Stimulated activated CD8-positive, alpha-beta memory T cell treated with anti-CD3 and anti-CD28 coated beads, Interleukin-2, amount 100 ng/mL, for 1 hour (primary cell): ENCODE results near the gene BBS7.

Experiments used
- DNase-seq, 2 donors: peaks; one replicate each; pipeline ENCODE4 v3.0.0-alpha.2; 2020; ENCODE audit warnings: low read depth in 2 of 2

Gene BBS7, protein sequence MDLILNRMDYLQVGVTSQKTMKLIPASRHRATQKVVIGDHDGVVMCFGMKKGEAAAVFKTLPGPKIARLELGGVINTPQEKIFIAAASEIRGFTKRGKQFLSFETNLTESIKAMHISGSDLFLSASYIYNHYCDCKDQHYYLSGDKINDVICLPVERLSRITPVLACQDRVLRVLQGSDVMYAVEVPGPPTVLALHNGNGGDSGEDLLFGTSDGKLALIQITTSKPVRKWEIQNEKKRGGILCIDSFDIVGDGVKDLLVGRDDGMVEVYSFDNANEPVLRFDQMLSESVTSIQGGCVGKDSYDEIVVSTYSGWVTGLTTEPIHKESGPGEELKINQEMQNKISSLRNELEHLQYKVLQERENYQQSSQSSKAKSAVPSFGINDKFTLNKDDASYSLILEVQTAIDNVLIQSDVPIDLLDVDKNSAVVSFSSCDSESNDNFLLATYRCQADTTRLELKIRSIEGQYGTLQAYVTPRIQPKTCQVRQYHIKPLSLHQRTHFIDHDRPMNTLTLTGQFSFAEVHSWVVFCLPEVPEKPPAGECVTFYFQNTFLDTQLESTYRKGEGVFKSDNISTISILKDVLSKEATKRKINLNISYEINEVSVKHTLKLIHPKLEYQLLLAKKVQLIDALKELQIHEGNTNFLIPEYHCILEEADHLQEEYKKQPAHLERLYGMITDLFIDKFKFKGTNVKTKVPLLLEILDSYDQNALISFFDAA

DNA sequence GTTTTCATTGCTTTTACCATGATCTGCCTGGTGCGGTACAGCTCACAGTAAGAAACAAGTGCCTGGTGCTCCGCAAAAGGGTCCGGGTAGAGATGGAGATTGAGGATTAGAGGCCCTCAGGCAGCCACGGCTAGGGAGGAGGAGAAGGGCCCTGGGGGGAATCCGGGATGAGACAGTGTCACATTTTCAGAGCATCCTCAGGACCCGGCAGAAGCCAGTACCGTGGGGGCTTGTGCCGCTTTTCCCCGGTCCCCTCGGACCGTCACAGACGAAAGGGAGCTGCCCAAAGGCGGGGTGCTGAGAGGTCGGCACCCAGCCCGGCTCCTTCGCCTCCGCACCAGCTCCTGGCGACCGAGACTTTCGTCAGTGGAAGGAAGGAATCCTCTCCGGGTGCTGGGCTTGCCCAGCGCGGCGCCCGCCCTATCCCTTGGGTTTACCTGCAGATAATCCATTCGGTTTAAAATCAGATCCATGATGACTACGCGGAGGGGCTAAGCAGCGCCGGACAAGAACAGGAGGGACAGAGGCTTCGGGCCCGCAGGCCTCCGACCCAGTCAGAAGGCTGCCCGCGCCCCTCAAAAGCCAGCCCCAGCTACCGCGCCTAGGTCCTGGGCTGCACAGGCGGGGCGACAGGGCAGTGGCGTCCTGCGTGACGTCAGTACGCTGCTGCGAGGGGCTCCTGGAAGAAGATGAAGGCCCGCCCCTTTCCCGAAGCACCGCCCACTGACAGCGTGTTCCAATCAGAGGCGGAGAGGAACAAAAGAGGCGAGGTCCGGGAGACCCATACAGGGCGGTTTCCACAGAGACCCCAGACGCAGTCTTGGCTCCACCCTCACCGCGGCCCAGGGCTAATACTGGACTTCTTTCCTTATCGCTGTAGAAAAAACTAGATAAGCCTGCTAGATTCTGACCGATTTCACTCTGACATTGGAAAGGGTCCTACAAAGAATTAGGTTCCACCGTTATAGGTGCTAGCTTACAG, at the start of gene BBS7:
BBS7 (minus strand) TSS at position 634 of the 982 bp plus-strand sequence; CDS start at position 473, 161 bp downstream.
- DNase-seq, result peak; percentile 92 to 93

DNA sequence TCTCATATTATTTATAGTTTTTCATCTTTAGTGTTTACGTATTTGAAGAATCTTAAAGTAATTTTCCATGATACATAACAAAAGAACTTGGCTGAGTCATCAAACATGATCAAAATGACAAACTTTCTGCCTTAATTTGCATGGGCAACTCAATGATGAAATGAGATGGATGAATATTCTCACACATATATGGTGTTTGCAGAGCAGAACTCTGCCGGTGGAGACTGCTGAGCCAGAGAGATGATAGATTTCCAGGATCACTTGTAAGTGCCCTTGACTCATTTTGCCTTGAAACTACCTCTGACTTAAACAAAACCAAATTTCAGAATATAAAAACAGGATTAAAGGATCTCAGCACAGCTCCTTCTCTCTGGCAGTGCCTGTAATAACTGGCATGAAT, 43.4 kb upstream of the BBS7 start:
- no peak for DNase-seq

DNA sequence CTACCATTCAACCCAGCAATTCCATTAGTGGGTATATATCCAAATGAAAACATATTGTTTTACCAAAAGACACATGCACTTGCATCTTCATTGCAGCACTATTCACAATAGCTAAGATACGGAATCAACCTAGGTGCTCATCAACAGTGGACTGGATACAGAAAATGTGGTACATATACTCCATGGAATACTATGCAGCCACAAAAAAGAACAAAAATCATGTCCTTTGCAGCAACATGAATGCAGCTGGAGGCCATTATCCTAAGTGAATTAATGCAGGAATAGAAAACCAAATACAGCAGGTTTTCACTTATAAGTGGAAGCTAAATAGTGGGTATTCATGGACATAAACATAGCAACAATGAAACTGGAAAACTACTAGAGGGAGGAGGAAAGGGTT, 38.1 kb upstream of the BBS7 start:
- DNase-seq, result no peak

DNA sequence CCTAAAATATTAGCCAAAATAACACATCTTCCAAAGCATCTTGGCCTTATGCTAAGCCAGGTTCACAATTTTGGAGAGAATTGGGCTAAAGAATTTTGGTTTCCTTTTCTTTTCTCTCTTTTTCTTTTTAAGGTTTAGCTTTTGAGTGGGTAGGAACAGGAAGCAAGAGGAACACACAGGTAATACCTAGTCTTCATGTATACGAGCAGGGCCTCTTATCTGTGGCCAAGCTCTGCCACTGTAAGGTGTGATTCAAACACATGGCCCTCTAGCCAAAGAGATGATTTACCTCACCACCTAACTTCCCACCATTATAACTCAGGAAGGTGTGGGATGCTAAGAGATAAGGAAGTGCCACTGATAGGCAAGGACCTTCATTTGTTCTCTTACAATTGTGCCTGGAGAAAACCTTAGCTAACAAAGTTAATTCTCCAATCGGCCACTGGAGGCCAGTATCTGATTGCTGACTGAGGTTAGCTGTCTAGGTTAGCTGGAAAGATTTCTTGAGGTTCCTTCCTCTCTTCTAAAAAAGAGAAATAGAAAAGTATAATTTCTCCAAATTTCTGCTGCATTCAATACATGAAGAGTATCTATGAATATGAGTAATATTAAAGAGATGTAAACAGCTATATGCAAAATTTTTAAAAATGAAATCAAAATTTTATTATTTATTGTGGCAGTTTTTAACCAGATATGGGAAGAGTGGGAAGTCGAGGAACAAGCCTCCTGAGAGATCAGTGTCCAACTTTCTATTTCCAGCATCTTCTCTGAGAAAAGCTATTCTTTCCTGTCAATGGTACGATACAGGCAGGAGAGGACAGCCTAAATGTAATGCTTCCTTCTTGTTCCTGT, 30.1 kb upstream of the BBS7 start:
- peak in 1 of 2 donors; percentile 11 for DNase-seq

DNA sequence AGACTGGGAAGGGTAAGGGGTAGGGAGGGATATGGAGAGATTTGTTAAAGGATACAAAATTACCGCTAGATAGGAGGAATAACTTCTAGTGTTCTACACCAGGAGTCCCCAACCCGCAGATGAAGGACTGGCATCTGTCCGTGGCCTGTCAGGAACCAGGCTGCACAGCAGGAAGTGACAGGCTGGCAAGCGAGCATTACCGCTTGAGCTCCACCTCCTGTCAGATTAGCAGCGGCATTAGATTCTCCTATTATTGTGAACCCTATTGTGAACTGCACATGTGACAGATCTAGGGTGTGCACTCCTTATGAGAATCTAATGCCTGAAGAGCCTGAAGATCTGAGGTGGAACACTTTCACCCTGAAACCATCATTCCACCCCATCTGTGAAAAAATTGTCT, 27.9 kb upstream of the BBS7 start:
- no peak for DNase-seq

DNA sequence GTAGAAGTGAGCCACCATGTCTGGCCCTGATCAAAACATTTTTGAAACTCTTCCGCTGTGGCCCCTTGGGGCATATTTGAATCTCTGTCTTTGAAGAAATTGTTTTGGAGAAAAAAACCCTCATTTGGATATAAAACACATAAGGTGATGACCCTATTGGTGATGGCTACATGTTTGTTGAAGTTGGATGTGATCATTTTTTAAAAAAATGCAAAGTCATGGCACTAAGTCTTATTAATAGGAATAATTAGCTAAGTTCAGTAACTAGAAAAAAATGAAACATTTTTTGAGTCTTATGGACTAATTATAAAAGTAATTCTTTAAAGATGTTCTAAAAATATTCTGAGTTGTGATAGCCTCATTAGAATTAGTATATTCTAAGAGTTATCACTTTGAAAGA, 17.9 kb upstream of the BBS7 start:
- no peak for DNase-seq

DNA sequence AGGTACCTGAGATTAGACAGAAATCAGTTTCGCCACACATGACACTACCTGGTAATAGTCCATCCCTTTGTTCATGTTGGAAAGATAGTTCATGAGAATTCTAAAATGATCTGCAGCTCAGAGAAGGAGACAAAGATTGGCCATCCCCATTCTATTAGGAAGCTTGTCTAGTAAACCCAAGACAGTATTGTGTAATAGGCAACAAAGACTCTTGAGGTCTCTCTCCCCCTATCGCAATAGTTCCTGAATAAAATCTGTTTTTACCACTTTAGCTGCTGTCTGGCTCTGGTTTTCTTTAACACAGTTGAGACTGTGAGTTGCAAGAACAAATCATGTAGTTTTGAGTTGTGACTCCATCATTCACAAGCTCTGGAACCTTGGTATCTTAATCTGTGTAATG, 14.8 kb upstream of the BBS7 start:
- DNase-seq, result no peak

DNA sequence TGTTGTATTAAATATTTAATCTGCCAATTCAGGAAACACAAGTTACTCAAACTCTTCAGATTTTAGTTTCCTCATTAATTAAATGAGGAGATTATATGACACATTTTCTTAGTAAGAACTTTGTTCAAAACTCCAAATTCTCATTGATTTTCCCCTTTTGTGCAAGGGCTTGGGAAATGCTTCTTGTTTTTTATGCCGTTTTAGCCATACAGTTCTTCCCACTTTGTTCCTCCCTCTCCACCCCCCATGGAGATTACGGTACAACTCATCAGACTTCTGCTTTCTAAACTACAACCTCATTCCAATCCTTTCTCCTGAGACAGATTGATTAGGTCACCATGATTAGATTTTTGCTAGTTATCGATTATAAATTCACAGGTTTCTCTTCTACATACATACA, 10.9 kb upstream of the BBS7 start:
- DNase-seq, result no peak

DNA sequence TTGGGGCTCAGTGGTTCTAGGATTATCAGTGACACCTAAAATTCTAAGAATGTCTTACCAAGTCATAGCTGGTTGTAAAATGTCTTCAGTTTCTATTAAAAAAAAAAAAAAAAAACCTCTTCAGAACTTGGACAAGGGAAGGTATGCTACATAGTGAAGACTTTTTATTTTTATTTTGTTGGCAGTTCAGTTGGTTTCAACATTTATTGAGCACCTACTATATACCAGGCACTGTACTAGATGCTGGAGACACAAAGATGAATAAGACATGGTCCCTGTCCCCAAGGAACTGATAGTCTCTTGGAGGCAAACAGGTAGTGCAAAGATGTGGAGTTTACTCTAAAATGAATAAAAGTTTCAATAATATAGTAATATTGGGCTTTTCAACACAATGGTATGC, 8.9 kb upstream of the BBS7 start:
- no peak for DNase-seq

DNA sequence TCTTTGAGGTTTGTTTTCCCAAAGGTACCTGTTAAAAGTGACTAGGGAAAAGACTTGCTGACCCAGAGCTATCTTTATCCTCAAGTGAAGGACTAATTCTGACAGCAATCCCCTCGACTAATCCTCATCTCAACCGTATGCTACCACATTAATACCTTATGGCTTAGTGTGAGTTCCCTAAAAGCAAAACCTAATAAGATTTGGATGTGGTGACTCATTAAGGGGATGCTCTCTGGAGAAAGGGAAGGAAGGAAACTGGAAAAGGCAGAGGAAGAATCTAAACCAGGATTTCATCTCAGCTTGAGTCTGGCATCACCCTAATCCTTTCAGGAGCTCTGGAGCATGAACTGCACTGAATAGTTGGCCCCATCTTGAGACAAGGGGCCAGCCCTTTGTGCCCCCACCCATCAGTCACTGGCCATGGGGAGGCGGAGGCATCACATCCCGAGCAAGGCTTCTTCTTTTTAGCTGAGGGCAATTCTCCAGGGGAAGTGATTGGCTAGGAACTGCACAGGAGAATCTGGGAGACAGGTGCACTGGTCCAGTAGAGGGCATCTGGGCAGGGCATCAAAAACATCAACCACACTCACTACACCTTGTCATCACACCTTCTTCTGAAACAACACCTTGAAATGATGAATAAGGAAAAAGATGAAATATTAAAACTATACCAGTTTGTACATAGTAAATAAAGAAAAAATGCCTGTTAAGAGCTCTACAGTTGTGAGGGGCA, 6.9 kb upstream of the BBS7 start:
- no peak for DNase-seq

DNA sequence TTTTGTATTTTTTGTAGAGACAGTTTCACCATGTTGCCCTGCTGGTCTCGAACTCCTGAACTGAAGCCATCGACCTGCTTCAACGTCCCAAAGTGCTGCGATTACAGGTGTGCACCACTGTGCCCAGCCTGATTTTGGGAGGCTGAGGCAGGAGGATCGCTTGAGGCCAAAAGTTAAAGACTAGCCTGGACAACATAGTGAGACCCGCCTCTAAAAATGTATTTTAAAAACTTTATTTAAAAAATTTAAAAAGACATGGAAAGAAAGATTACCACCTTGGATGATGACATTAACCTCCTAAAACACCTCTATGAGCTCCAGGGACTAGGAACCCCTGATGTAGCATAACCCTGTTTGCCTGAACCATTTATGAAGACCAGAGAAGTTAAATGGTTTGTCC, 5.8 kb upstream of the BBS7 start:
- DNase-seq, result no peak

DNA sequence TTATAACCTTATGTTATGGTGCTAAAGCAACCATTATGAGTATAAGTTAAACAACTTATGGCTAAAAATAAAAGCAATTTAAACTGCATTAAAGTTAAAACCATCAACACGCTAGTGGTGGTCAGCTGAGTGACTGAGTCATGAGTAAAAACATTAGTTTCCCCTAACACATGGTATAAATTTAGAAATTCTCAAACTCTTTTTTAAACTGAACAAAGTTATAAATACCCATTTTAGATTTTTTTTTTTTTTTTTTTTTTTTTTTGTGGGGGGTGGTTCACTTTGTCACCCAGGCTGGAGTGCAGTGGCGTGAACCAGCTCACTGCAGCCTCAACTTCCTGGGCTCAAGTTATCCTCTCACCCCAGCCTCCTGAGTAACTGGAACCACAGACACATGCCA, 5.4 kb upstream of the BBS7 start:
- no peak for DNase-seq

DNA sequence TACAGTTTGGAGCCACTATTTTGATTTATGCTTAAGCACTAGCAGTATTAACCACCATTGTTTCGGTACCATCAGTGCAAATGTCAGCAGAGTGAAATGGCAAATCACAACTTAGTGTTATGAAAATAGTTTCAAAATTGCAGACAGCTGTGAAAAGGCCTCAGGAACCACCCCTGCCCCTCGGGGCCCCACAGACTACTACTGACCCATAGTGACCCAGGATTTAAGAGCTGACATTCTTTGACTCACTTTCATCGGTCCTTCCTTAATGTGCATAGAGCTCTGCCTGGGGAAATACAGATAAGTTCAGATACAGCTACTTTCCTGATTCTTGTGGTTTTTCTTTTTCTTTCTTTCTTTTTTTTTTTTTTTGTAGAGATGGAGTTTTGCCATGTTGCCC, 3.3 kb upstream of the BBS7 start:
- DNase-seq, result no peak

DNA sequence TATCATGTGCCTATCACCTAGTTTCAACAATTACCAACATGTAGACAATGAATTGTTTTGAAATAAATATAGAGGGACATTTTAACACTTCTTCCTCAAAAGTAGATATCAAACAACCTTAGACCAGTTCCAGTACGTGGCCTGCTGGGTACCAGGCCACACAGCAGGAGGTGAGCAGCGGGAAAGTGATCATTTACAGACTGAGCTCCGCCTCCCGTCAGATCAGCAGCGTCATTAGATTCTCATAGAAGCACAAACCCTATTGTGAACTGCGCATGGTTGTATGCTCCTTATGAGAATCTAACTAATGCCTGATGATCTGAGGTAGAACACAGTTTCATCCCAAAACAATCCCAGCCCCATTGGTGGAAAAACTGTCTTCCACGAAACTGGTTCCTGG, 6.5 kb downstream of the BBS7 start:
- no peak for DNase-seq

DNA sequence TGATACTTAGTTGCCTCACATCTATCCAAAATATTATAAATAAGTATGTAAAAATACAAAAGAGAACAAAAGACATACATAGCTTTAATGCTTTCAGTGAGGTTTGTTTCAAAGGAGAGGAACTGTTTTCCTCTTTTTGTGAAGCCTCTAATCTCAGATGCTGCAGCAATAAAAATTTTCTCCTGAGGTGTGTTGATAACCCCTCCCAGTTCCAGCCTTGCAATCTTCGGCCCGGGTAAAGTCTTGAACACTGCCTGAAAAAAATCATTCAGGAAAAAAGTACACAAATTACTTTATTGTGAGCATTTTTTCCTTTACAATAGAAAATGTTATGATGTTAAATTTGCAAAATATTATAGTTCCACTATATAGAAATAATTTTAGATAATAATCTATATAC, 8.8 kb downstream of the BBS7 start:
- DNase-seq, result no peak

DNA sequence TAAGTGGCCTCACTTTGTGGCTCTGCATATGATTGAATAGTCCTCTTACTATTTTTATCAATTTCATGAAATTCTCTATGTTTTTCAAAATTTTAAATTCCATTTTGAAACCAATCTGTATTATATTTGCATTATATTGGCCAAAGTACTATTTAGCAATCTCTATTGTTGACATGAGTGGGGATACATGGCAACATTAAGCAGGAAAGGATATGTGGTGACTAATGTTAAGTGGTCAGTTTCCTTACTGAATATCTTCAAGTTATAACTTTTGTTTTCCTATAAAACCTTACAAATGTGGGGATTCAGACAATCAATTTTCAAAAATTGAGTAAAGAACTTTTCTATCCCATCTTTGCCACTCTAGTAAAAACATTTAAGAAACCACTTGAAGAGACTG, 10.2 kb downstream of the BBS7 start:
- no peak for DNase-seq

DNA sequence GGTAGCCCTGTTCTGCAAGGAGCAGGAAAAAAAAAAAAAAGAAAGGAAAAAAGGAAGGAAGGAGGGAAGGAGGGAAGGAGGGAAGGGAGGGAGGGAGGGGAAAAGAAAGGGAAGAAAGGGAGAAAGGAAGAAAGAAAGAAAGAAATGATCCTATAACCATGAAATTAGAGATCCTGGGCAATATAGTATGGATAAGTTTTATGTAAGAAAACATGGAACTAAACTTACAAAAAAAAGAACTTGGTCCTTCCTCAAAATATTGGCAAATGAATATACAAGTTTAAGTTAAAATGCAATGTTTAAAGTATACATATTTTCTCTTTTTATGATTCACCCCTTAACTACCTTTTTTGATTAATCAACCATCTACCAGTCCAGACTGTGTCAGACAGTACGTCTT, 18.9 kb downstream of the BBS7 start:
- no peak for DNase-seq

DNA sequence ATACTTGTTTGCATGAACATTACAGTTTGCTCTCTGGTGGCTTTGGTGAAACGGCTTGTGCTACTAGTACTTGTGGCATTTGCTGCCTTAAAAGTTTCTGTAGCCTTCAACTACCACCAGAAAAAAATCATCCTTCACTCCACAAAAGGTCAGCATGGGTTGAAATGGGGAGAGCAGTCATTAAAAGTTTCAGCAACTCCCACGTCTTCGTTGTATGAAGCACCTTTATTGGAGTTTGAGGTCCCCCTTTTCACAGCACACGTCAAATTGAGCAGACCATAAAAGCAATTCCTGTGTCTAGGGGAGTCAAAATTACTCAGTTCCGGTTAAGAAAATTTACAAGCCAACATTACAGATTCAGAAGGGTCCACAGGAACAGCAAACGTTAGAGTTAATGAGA, 23.6 kb downstream of the BBS7 start:
- no peak for DNase-seq

DNA sequence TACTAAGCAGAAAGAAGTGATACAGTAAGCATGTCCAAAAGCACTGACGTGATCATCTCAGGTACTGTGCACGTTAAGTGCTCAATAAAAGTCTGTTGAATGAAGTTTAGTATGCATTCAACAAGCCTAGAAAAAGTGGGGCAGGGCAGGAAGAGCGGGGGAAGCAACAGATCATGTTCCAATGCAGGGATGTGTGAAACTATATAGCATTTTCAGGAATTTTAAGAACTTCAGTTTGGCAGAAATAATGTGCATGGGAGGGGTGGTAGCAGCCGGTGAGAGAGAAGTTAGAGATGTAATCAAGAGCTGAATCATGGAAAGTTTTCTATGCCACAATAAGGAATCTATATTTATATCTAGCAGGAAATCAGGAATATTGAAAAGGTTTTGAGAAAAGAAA, 27.4 kb downstream of the BBS7 start:
- DNase-seq, result no peak

DNA sequence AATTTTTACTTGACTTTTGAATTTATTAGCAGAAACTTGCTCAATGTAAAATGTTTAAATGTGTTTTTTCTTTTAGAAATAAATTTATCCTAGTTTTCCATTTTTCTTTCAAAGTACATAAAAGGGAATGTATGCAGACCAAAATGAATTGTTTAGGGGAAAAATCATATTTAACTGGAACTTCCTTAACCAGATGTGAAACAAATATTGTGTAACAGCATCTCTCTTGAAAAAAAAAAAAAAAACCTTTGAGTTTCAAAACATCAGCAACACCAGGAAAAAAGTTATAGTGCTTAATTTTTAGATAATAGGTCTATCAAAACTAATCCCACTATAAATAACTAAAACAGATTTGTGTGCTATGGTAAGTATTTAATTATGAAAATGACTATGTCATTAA, 32.1 kb downstream of the BBS7 start:
- DNase-seq, result no peak

DNA sequence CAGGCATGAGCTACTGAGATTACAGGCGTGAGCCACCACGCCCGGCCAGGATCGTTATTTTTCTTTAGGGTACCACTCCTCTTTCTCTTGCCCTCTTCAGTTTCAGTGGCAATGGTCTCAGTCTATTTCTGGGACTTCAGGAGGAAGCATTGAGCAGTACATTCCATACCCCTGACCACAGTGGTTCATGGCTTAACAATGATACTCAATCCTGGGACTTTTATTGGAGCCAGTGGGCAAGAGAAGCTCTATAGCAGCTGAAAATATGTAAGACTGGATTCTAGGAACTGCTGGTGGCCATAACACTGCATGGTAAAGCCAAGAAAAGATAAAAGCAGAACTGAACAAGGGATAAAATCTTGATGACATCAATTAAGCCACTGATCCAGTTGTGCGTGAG, 40.8 kb downstream of the BBS7 start:
- no peak for DNase-seq
